ENCODE results near the gene TSPEAR.
"Not testable (repeated sequence)": the region's sequence is repeated elsewhere in the genome, so short reads cannot be mapped to it uniquely, and the experiment has no call there.

TSPEAR gene

DNA sequence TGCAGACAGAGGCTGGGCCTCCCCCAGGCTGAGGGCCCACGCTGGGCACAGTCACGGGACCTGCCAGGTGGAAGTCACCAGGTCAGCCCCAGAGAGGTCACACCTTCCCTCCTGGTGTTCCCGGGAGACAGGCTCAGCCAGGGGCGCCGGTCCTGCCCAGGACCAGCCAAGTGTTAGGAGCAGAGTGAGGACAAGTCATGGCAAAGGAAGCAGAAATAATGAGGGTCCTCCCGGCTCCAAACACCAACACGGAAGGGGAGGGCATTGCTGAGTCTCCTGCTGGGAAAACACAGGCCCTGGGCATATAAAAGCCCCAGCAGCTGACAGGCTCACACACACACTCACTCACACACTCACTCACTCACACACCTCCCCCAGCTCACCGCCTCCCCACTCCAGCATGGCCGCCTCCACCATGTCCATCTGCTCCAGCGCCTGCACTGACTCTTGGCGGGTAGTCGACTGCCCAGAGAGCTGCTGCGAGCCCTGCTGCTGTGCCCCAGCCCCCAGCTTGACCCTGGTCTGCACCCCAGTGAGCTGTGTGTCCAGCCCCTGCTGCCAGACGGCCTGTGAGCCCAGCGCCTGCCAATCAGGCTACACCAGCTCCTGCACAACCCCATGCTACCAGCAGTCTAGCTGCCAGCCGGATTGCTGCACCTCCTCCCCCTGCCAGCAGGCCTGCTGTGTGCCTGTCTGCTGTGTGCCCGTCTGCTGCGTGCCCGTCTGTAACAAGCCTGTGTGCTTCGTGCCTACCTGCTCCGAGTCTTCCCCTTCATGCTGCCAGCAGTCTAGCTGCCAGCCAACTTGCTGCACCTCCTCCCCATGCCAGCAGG, 74.1 kb downstream of the TSPEAR start, which contains the start of gene KRTAP10-10:
KRTAP10-10 (plus strand) TSS at position 339 of the 833 bp plus-strand sequence; CDS start at position 401, 62 bp downstream.
- H3K4me3 ChIP-seq (ENCODE audit: low read depth, low read length), result no peak within 1 kb of the TSS
- TF ChIP-seq, protein P1, sequence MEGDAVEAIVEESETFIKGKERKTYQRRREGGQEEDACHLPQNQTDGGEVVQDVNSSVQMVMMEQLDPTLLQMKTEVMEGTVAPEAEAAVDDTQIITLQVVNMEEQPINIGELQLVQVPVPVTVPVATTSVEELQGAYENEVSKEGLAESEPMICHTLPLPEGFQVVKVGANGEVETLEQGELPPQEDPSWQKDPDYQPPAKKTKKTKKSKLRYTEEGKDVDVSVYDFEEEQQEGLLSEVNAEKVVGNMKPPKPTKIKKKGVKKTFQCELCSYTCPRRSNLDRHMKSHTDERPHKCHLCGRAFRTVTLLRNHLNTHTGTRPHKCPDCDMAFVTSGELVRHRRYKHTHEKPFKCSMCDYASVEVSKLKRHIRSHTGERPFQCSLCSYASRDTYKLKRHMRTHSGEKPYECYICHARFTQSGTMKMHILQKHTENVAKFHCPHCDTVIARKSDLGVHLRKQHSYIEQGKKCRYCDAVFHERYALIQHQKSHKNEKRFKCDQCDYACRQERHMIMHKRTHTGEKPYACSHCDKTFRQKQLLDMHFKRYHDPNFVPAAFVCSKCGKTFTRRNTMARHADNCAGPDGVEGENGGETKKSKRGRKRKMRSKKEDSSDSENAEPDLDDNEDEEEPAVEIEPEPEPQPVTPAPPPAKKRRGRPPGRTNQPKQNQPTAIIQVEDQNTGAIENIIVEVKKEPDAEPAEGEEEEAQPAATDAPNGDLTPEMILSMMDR (IDR thresholded peaks at IDR 0.05; ENCODE audit: low read depth, low read length), result no peak

DNA sequence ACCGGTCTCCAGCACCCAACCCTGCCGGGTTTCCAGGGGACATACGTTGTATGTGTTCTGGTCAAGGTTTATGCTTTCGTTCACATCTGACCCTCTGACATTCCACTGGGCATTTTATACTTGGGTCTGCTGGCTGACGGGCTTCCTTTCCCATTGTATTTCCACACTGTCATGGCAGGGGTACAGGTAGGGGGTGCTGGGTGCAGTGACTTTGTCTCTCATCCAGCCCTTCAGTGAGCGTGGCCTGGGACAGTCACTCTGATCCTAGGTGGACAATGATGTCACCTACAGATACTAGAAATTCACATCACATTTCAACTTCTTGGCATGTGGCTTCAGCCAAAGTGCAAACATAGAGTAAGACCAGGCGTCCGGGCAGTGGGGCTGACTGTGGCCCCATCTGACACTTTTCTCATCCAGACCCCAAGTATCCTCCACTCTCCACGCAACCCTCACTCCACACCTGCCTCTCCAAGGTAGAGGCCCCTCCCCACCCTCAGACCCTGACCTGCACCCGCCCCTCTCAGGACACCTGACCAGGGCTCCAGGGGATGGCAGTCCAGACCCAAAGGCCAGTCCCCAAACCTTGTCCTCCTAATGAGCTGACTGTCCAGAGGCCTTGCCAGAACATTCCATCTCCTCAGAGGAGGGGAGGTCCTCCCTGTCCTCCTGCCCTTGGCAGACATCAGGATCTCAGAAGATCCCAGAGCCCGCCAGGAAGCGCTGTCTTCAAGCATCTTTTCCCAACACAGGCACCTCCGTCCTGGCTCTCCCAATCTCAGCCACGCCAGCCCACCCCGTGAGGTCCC, 75.0 kb downstream of the TSPEAR start:
- TF ChIP-seq, protein P1 (IDR thresholded peaks at IDR 0.05; ENCODE audit: low read depth, low read length), result no peak
- no peak overlapping the region for H3K4me3 ChIP-seq (ENCODE audit: low read depth, low read length)

- TF ChIP-seq, protein P1 (IDR thresholded peaks at IDR 0.05; ENCODE audit: low read depth, low read length), result no peak
- no peak overlapping the region for H3K4me3 ChIP-seq (ENCODE audit: low read depth, low read length)
Observed at GRCh38 chr21:44632067-44632466, 79.3 kb downstream of the TSPEAR start.

GRCh38 chr21:44630440-44630839, 80.9 kb downstream of the TSPEAR start:
- TF ChIP-seq, protein P1 (IDR thresholded peaks at IDR 0.05; ENCODE audit: low read depth, low read length), result no peak
- no peak overlapping the region for H3K4me3 ChIP-seq (ENCODE audit: low read depth, low read length)

DNA sequence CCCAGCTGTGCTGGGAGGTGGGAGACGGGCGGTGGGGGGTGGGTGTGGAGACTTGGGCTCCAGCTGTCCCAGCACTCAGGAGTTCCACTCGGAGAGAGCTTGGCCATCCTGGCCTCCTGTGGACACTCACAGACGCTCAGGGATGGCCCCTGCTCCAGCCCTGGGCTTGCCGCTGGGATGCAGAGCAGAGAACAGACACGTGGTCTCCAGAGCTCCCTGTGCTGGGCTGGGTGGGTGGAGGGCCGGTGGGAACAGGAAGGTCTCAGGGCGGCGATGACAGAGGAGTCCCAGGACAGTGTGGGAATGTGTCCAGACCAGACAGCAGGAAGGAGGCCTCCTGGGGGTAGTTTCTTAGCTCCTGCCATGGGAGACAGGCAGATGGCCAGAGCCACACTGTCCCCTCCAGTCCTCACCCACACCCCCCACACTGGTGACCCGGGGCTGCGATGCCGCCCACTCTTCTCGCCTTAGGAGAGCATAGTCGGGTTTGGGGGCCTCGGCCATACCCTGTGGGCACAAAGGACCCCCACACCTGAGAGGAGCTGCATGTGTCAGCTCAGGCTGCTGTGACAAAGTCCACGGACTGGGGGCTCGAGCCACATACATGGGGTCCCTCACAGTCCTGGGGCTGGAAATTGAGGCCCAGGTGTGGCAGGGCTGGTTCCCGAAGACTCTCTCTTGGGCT, 82.5 kb downstream of the TSPEAR start:
- H3K4me3 ChIP-seq (ENCODE audit: low read depth, low read length), result no peak overlapping the region
- TF ChIP-seq, protein P1 (IDR thresholded peaks at IDR 0.05; ENCODE audit: low read depth, low read length), result no peak

- H3K4me3 ChIP-seq (ENCODE audit: low read depth, low read length), result not testable (repeated sequence)
Observed at GRCh38 chr21:44627831-44628233, 83.5 kb downstream of the TSPEAR start.

- H3K4me3 ChIP-seq (ENCODE audit: low read depth, low read length), result not testable (repeated sequence)
Observed at GRCh38 chr21:44627181-44627822, 84.1 kb downstream of the TSPEAR start.

Data from WI38 (cell line).